ENCODE results near the gene VPS26C.
"Not testable (repeated sequence)": the region's sequence is repeated elsewhere in the genome, so short reads cannot be mapped to it uniquely, and the experiment has no call there.

Gene VPS26C

GRCh38 chr21:37267269-37268185 is at the start of gene VPS26C:
VPS26C (minus strand) TSS chr21:37267334; CDS start chr21:37267294, 40 bp downstream.
- peak; percentile 99 for DNase-seq

GRCh38 chr21:37316072-37316471 is 48.9 kb upstream of the VPS26C start:
- DNase-seq: not testable (repeated sequence)

GRCh38 chr21:37300114-37300751 is 33.1 kb upstream of the VPS26C start:
- DNase-seq: no peak

- DNase-seq: no peak
Measured at GRCh38 chr21:37297364-37297763, 30.2 kb upstream of the VPS26C start.

- no peak for DNase-seq
Measured at GRCh38 chr21:37294679-37295078, 27.5 kb upstream of the VPS26C start.

GRCh38 chr21:37292941-37293340 is 25.8 kb upstream of the VPS26C start:
- DNase-seq: no peak

- no peak for DNase-seq
Measured at GRCh38 chr21:37292041-37292440, 24.9 kb upstream of the VPS26C start.

- not testable (repeated sequence) for DNase-seq
Measured at GRCh38 chr21:37283191-37283710, 16.1 kb upstream of the VPS26C start.

- DNase-seq: peak; percentile 34
Measured at GRCh38 chr21:37282602-37283001, 15.5 kb upstream of the VPS26C start.

- DNase-seq: no peak
Measured at GRCh38 chr21:37281993-37282392, 14.9 kb upstream of the VPS26C start.

- no peak for DNase-seq
Measured at GRCh38 chr21:37281579-37281978, 14.4 kb upstream of the VPS26C start.

- DNase-seq: not testable (repeated sequence)
Measured at GRCh38 chr21:37279271-37279670, 12.1 kb upstream of the VPS26C start.

GRCh38 chr21:37278199-37278598 is 11.1 kb upstream of the VPS26C start:
- DNase-seq: no peak

- no peak for DNase-seq
Measured at GRCh38 chr21:37276377-37276776, 9.2 kb upstream of the VPS26C start.

- DNase-seq: no peak
Measured at GRCh38 chr21:37273911-37274690, 7.0 kb upstream of the VPS26C start.

GRCh38 chr21:37273440-37273839 is 6.3 kb upstream of the VPS26C start:
- no peak for DNase-seq

- DNase-seq: no peak
Measured at GRCh38 chr21:37272897-37273296, 5.8 kb upstream of the VPS26C start.

GRCh38 chr21:37270576-37271365 is 3.6 kb upstream of the VPS26C start:
- no peak for DNase-seq

- no peak for DNase-seq
Measured at GRCh38 chr21:37269481-37269880, 2.3 kb upstream of the VPS26C start.

- no peak for DNase-seq
Measured at GRCh38 chr21:37268186-37268503, 1.0 kb upstream of the VPS26C start.

- no peak for DNase-seq
Measured at GRCh38 chr21:37266515-37267221, 466 bp downstream of the VPS26C start.

- DNase-seq: no peak
Measured at GRCh38 chr21:37264808-37265207, 2.3 kb downstream of the VPS26C start.

All from CD4-positive, alpha-beta T cell treated with Interleukin-10 for 1 hour (primary cell).